ENCODE measurements around the gene CARMIL1.
A peak's percentile ranks its signal among the peaks of the same experiment; 100 is the strongest.

Gene CARMIL1

GRCh38 chr6:25619217-25619616 lies 340.0 kb downstream of the CARMIL1 start:
- no peak for DNase-seq (ENCODE audit: low spot score)

GRCh38 chr6:25620391-25620790 lies 341.2 kb downstream of the CARMIL1 start:
- no peak for DNase-seq (ENCODE audit: low spot score)

DNA sequence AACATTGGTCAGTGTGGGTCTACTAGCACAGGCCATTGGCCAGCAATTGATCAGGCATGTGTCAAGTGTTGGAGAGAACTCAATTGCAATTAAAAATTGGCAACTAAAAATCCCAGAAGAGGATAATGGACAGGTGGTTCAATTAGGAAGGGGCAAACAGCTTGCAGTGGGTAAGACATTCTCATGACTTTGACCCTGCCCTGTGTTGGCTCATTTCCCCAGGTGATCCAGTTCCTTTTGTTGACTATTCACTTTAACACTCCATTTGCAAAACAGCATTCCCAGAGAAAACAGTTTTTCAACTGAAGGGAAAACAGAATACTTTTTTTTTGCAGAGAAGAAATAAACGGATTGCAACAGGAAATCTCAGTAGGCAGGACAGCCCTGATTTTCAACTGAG lies 343.9 kb downstream of the CARMIL1 start:
- DNase-seq (ENCODE audit: low spot score) = no peak

- no peak for DNase-seq (ENCODE audit: low spot score)
These were observed 344.7 kb downstream of the CARMIL1 start for GRCh38 chr6:25623879-25624278.

- DNase-seq (ENCODE audit: low spot score) = no peak
These were observed 347.8 kb downstream of the CARMIL1 start for GRCh38 chr6:25627001-25627400.

GRCh38 chr6:25628471-25629197 lies 349.5 kb downstream of the CARMIL1 start:
- DNase-seq (ENCODE audit: low spot score) = no peak

DNA sequence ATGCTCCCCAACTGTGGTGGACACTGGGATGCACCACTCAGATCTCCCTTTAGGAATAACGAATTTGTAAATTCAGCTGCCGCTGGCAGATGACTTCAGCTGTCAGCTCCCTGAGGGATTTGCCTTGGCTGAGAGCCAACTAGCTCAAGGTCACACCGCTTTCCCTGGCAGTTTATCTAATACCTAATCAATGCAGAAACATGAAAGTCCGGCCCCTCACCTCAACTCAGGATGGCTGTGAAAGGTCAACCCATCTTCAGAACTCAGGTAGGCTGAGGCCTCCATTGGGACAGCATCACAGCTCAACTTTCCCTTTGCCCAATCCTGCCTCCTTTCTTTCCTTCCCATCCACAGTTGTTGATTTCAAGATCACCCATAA lies 350.0 kb downstream of the CARMIL1 start:
- no peak for DNase-seq (ENCODE audit: low spot score)

DNA sequence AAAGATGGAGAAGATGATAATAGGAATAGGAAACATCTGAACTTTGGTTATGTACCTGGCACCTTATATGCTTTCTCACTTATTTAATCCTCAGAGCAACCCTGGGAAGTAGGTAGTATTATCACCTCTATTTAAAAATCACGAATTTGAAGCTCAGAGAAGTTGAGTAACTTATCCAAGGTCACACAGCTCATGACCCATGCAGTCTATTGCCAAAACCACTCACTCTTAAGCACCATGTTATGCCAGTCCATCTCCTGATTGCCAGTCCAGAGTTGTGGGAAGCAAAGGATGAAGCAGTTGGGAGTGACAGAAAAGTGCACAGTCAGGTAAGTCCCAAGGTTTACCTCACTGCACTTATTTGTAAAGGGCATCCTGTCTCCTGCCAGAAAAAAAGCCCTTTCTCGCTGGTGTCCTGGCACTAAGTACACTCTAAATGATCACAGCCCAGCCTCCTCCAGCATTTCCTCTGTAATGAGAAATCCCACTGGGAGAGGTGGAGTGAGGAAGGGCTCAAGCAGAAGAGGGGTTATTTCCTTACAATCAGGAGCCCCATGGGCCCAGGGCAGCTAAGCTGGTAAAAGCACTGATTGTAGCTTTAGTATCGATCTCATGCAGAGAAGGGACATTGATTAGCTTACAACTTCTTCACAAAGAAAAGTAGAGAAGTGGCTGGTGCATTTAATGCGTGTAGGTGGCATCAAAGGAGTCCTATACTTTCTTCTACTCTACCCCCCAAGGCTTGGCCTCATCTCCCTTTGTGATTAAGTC lies 351.5 kb downstream of the CARMIL1 start:
- no peak for DNase-seq (ENCODE audit: low spot score)

GRCh38 chr6:25635886-25636317 lies 356.7 kb downstream of the CARMIL1 start:
- no peak for DNase-seq (ENCODE audit: low spot score)

DNA sequence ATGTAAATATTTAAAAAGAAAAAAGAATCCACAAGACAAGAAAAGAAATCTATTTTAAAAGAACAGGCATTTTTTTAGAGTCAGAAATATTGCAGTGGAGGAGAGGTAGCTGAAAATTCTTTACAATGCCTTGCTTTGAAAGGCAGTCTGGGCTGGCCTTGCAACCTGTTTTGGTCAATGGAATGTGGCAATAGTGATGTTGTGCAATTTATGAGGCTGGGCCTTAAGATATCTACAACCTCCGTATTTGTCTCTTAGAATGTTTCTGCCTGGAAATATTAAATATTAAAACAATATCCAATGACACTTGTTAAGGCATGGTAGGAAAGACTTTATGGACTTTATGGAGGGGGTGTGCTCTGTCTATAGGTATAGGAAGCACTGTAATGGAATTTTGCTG lies 358.0 kb downstream of the CARMIL1 start:
- no peak for DNase-seq (ENCODE audit: low spot score)

GRCh38 chr6:25637960-25638434 lies 358.8 kb downstream of the CARMIL1 start:
- no peak for DNase-seq (ENCODE audit: low spot score)

DNA sequence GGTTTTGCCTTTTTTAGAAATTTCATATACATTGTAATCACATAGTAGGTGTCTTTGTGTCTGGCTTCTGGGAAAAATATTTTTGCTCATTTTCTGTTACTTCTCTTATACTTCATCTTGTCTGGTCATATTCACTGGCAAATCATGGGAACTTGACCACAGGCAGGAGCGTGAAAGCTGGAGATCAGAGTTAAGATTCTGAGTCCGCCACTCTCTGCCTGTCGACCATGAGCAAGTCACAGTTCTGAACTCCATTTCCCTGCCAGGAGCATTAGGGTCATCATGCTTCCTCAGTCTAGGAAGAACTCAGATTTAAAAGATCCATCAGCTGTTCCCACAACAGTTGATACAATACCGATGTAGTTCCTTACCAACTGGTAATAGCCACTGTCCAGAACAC lies 360.5 kb downstream of the CARMIL1 start:
- no peak for DNase-seq (ENCODE audit: low spot score)

DNA sequence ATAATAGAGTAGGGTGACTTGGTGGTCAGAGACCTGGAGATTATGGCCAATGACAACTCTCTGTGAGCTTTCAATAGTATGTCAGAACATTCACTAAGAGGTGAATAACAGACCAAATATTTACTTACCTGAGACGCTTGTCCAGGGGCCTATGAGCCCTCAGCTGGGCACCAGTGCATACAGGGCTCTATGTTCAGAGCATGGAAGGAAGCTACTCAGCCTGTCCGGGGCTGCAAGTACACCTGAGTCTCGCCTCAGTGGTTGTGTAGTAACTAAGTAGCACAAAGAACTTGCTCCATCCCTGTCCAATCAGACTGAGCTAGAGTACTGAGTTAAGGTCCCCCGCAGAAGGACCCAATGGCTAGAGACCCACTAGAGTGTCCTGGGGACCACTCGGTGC lies 361.3 kb downstream of the CARMIL1 start:
- no peak for DNase-seq (ENCODE audit: low spot score)

DNA sequence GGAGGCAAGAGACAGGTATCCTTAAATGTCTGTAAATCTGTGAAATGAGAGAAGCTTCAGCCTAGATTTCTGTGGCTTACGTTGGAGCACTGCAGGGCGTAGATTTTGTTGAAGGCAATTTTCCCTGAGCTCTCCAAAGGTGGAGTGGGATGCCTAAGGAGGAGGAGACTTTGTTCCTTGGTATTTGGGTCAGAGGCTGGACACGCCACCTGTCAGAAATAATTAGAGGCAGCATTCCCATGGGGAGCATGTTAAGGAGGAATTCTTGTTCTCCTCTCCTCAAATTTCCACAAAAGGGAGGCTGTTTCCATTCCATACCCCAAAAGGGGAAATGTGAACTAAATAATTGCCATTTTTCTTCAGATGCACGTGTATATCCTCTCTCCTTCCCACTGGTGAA lies 361.7 kb downstream of the CARMIL1 start:
- DNase-seq (ENCODE audit: low spot score) = no peak

- DNase-seq (ENCODE audit: low spot score) = no peak
These were observed 362.2 kb downstream of the CARMIL1 start for GRCh38 chr6:25641377-25641776.

- no peak for DNase-seq (ENCODE audit: low spot score)
These were observed 362.9 kb downstream of the CARMIL1 start for GRCh38 chr6:25641940-25642666.

- no peak for DNase-seq (ENCODE audit: low spot score)
These were observed 363.6 kb downstream of the CARMIL1 start for GRCh38 chr6:25642667-25643328.

DNA sequence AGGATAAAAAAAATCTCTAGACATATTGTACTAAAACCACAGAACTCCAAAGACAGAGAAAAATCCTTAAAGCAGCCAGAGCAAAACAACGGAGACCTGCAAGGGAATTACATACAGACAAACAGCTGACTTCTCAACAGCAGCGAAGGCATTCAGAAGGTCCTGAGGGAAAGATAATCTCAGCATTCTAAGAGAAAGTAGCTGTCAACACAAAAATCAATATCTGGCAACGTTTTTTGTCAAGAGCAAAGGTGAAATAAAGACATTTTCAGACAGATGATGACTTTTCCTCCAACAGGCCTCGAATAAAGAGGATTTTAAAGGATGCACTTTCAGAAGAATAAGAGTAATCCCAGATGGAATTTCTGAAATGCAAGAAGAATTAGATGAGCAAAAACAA lies 366.7 kb downstream of the CARMIL1 start:
- DNase-seq (ENCODE audit: low spot score) = no peak

GRCh38 chr6:25649611-25650010 lies 370.4 kb downstream of the CARMIL1 start:
- no peak for DNase-seq (ENCODE audit: low spot score)

- DNase-seq (ENCODE audit: low spot score) = peak; percentile 79
These were observed 372.9 kb downstream of the CARMIL1 start, which contains the start of gene SCGN for GRCh38 chr6:25652007-25652515. Gene SCGN, plus strand, starts transcription at chr6:25652215. Its CDS starts 189 bp downstream, at chr6:25652404.

GRCh38 chr6:25655723-25656122 lies 376.5 kb downstream of the CARMIL1 start:
- no peak for DNase-seq (ENCODE audit: low spot score)

All from left forelimb (tissue), 1 donor.